HG02571 (cell line): ENCODE data around the gene POLD1.

Experiments used
- ATAC-seq: cut with Tn5 transposase; IDR thresholded peaks from one replicate; pipeline ENCODE4 v1.9.1; 2021; ENCODE audit warnings: mild to moderate bottlenecking, moderate library complexity; ENCODE audit not compliant: unreplicated experiment

Gene POLD1

GRCh38 chr19:50417111-50418081, 33.2 kb downstream of the POLD1 start:
- ATAC-seq = no peak

DNA sequence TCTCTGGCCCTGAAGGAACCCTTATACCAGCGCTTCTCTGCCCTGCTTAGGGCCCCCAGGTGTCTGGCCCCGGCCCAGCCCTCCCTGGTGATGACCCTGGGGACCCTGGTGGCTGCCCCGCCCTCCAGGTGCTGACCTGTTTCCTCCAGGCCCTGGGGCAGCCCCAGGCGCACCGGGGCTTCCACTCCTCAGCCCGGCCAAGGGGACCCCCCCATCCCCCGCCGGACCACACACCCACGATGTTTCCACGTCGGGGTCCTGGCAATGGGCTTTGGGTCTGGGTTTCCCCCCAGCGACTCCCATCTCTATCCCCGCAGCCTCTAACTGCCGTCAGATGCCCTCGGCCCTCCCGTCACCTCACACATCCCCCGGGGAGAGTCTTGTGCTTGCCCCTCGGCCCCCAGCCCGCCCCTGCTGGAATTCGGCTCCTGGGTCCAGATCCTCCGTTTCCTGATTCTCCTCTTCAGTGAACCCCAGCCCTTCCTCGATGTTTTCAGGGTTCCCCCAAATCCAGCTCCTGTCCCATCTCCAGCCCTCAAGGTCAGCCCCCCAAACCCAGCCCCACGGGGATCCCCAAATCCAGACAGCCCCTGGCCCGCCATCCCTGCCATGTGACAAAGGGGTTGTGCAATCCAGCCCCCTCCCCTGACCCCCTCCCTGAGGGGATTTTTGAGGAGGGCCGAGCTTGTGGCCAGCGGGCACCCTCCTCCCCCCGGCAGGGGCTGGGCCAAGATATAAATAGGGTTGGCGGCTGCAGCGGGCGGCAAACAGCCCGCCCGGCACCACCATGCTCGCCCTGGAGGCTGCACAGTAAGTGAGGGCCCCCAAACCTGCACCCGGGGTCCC, 34.3 kb downstream of the POLD1 start, which contains the start of gene SPIB:
SPIB (plus strand) TSS at position 763 of the 846 bp plus-strand sequence; CDS start at position 788, 25 bp downstream.
- no peak for ATAC-seq

DNA sequence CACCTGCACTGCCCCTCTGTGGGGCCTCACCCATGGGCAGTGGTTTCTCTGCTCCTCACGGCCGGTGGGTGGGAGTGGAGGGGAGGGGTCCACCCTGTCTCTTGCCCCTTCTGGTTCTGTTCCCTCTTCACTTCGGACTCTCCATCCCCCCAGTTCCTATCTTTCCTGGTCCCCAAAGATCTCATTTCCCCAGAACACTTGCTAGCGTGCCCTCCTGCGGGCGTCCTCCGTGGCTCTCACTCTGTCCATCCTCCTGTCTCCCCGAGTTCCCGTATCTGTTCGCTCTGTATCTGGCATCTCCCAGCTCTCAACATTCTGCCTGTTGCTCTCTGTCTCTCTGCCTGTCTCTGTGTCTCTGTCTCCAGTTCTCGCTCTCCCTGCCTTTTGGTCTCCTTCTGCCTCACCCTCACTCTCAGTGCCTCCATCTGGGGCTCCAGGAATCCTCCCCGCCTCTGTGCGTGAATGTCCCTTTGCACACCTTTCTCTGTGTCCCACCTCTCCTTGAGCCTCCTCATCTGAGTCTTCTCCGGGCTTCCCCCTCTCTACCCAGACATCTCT, 35.0 kb downstream of the POLD1 start:
- ATAC-seq = no peak

GRCh38 chr19:50419580-50420035, 35.5 kb downstream of the POLD1 start:
- no peak for ATAC-seq

GRCh38 chr19:50420127-50420526, 36.0 kb downstream of the POLD1 start:
- no peak for ATAC-seq

GRCh38 chr19:50420808-50421207, 36.7 kb downstream of the POLD1 start:
- no peak for ATAC-seq

DNA sequence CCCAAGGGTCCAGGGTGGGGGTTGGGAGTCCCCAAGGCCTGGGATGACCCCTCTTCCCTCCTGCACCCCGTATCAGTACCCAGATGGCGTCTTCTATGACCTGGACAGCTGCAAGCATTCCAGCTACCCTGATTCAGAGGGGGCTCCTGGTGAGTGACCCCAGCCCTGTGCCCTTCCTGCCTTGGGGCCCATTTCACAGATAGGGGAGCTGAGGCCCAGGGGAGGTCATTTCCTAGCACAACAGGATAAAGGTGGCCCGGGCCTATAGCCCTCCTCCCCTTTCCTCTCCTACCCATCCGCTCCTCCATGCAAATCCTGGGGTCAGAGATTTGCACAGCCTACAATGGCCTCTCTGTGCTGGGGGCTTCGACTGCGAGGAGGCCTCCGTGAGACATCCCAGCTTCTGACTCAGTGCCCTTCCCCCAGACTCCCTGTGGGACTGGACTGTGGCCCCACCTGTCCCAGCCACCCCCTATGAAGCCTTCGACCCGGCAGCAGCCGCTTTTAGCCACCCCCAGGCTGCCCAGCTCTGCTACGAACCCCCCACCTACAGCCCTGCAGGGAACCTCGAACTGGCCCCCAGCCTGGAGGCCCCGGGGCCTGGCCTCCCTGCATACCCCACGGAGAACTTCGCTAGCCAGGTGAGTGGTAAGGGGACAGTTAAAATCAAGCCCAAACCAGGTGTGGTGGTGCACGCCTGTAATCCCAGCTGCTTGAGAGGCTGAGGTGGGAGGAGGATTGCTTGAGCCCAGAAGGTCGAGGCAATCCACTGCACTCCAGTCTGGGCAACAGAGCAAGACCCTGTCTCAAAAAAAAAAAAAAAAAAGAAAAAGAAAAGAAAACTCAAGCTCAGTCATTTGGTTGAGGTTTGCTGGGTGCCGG, 38.5 kb downstream of the POLD1 start:
- no peak for ATAC-seq

- ATAC-seq = no peak
These were observed 39.3 kb downstream of the POLD1 start for GRCh38 chr19:50423279-50424113.

DNA sequence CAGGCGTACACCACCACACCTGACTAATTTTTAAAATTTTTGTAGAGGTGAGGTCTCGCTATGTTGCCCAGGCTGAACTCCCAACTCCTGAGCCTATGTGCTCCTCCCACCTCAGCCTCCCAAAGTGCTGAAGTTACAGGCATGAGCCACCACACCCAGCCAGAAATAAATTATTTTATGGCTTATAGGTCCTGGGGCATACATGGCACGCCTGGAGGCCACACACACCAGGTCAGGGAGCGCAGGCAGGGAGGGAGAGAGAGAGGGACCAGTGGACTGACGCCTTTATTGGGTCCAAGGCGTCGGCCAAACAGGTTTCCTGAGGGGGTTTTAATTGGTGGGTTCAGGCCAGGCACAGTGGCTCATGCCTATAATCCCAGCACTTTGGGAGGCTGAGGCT, 41.4 kb downstream of the POLD1 start:
- no peak for ATAC-seq

GRCh38 chr19:50427318-50427925, 43.3 kb downstream of the POLD1 start:
- no peak for ATAC-seq

DNA sequence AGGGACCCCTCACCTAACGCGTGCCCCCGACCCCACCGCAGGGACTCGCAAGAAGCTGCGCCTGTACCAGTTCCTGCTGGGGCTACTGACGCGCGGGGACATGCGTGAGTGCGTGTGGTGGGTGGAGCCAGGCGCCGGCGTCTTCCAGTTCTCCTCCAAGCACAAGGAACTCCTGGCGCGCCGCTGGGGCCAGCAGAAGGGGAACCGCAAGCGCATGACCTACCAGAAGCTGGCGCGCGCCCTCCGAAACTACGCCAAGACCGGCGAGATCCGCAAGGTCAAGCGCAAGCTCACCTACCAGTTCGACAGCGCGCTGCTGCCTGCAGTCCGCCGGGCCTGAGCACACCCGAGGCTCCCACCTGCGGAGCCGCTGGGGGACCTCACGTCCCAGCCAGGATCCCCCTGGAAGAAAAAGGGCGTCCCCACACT, 43.9 kb downstream of the POLD1 start:
- ATAC-seq = no peak

DNA sequence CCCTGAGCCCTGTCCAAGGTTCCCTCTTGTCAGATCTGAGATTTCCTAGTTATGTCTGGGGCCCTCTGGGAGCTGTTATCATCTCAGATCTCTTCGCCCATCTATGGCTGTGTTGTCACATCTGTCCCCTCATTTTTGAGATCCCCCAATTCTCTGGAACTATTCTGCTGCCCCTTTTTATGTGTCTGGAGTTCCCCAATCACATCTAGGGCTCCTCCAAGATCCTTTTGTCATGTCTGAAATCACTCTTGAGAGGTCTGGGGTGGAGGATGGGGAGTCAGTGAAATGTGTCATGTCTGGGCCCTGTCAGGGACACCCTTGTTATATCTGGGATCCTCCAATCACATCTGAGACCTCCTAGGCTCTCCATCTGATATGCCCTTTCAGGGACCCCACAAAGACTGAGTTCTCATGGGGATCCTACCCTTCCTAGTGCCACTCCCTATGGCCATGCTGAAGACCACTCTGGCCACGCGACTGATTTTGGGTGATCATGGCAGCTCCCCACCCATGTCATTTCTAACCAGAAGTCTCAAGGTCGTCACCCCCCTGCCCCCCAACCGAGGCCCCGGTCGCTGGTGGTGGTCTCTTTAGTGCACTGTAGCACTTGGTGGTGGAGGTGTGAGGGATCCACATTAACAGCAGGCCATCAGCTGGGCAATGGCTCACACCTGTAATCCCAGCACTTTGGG, 44.8 kb downstream of the POLD1 start:
- ATAC-seq = no peak

DNA sequence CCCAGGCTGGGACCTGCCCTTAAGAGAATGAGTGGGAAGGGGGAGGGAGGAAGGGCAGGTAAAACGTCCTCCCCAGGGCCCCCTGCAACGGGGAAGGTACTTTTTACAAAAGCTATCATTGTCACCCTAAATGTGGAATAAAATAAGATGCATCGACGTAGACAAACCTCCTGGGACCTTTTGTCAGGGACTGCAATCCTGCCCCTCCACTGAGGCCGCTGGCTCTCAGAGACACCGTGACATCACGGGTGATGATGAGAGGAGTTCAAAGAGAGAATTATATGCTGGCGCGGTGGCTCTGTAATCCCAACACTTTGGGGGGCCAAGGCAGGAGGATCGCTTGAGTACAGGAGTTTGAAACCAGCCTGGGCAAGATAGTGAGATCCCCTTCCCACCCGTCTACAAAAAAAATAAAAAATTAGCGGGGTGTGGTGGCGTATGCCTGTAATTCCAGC, 46.8 kb downstream of the POLD1 start:
- no peak for ATAC-seq

- peak; percentile 71 for ATAC-seq
These were observed 47.4 kb downstream of the POLD1 start for GRCh38 chr19:50431343-50432220.

DNA sequence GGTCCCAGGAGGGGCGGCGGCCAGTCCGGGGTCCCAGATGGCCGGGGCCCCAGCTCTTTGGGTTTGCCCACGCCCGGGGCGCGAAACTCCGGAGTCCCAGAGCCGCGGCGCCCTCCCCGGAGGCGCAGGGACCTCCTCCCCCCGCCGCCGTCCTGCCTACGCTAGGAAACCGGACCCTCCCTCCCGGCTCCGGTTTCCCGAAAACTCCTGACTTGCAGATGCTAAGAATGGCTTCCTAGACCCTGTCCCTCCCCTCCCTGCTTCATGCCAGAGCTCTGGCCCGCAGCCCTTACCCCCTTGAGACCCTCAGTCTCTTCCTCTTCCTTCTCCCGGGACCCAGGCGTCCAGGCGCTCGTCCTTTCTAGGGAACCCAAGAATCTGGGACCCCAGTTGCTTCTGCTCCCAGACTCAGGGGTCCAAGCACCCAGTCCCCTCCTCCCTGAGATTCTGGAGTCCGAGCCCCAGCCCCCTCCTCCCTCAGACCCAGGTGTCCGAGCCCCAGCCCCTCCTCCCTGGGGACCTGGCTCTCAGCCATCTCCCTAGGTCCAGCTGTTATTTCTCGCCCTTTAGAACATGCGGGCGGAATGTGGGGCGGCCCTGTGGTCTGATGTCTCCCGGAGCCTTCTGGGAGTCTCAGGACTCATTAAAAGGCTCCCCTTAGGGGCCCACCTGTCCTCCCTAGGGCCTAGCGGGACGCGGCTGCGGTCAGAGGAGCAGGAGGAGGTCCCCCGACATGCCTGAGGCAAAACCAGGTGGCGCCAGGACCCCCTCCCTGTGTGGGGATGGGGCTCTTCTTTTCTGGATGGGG, 48.3 kb downstream of the POLD1 start, which contains the start of gene MYBPC2:
MYBPC2 (plus strand) TSS at position 672 of the 808 bp plus-strand sequence; CDS start at position 734, 62 bp downstream.
- ATAC-seq = peak; percentile 9
